ENCODE data around the gene RBMS3. TPM values are rescaled to one million over a fixed set of nuclear protein-coding genes. Genes with fewer than 3 reads are reported as not detected.

RBMS3 gene
- polyA plus RNA-seq, 3 donors from 2014 or later: not detected

- Mint-ChIP-seq H3K9me3 (peaks cover 0 to 9% (median 0%) of the 10 kb centered on the region in 6 donors), H3K27me3 (ENCODE audit: low read depth in 3 of 3) (no peaks in the 10 kb centered on the region)
Measured at GRCh38 chr3:29936766-29937165, 655.9 kb downstream of the RBMS3 start.

GRCh38 chr3:29937185-29937584 lies 656.3 kb downstream of the RBMS3 start:
- Mint-ChIP-seq H3K9me3 (peaks cover 0 to 9% (median 0%) of the 10 kb centered on the region in 6 donors), H3K4me1 (no peaks in the 10 kb centered on the region), H3K27me3 (ENCODE audit: low read depth in 3 of 3) (peaks cover 0 to 1% (median 0%) of the 10 kb centered on the region in 3 donors), H3K36me3 (no peaks in the 10 kb centered on the region), H3K4me3 (no peak overlapping the region), H3K27ac (no peak overlapping the region)
- DNase-seq: no peak

More at GRCh38 chr3:29936766-29937165, 655.9 kb downstream of the RBMS3 start:
- H3K36me3 Mint-ChIP-seq: no peaks in the 10 kb centered on the region
- H3K4me1 Mint-ChIP-seq: no peaks in the 10 kb centered on the region
- no peak overlapping the region for H3K27ac Mint-ChIP-seq
- H3K4me3 Mint-ChIP-seq: no peak overlapping the region
- no peak for DNase-seq

- peaks cover 0 to 3% (median 0%) of the 10 kb centered on the region in 3 donors for H3K27me3 Mint-ChIP-seq (ENCODE audit: low read depth in 3 of 3)
- H3K27ac Mint-ChIP-seq: no peak overlapping the region
- no peak for DNase-seq
- no peaks in the 10 kb centered on the region for H3K36me3 Mint-ChIP-seq
- no peak overlapping the region for H3K4me3 Mint-ChIP-seq
- H3K9me3 Mint-ChIP-seq: peaks cover 0 to 9% (median 0%) of the 10 kb centered on the region in 6 donors
- H3K4me1 Mint-ChIP-seq: no peaks in the 10 kb centered on the region
Measured at GRCh38 chr3:29940759-29941323, 660.0 kb downstream of the RBMS3 start.

- no peak overlapping the region for H3K27ac Mint-ChIP-seq
- H3K9me3 Mint-ChIP-seq: peaks cover 0 to 9% (median 0%) of the 10 kb centered on the region in 6 donors
- no peaks in the 10 kb centered on the region for H3K4me1 Mint-ChIP-seq
- DNase-seq: no peak
- no peaks in the 10 kb centered on the region for H3K36me3 Mint-ChIP-seq
- H3K27me3 Mint-ChIP-seq (ENCODE audit: low read depth in 3 of 3): peaks cover 0 to 3% (median 1%) of the 10 kb centered on the region in 3 donors
- H3K4me3 Mint-ChIP-seq: no peak overlapping the region
Measured at GRCh38 chr3:29942297-29942696, 661.4 kb downstream of the RBMS3 start.

- H3K4me3 Mint-ChIP-seq: no peak overlapping the region
- H3K9me3 Mint-ChIP-seq: peaks cover 0 to 2% (median 0%) of the 10 kb centered on the region in 6 donors
- no peak overlapping the region for H3K27ac Mint-ChIP-seq
- no peak for DNase-seq
- H3K4me1 Mint-ChIP-seq: no peaks in the 10 kb centered on the region
- peaks cover 0 to 1% (median 0%) of the 10 kb centered on the region in 3 donors for H3K27me3 Mint-ChIP-seq (ENCODE audit: low read depth in 3 of 3)
- H3K36me3 Mint-ChIP-seq: no peaks in the 10 kb centered on the region
Measured at GRCh38 chr3:29949131-29949530, 668.3 kb downstream of the RBMS3 start.

GRCh38 chr3:29949940-29950616 lies 669.2 kb downstream of the RBMS3 start:
- no peak overlapping the region for H3K4me3 Mint-ChIP-seq
- no peak overlapping the region for H3K27ac Mint-ChIP-seq
- H3K4me1 Mint-ChIP-seq: no peaks in the 10 kb centered on the region
- no peak for DNase-seq
- H3K9me3 Mint-ChIP-seq: peaks cover 0 to 2% (median 0%) of the 10 kb centered on the region in 6 donors
- H3K36me3 Mint-ChIP-seq: no peaks in the 10 kb centered on the region
- peaks cover 0 to 1% (median 0%) of the 10 kb centered on the region in 3 donors for H3K27me3 Mint-ChIP-seq (ENCODE audit: low read depth in 3 of 3)

GRCh38 chr3:29952431-29952830 lies 671.6 kb downstream of the RBMS3 start:
- Mint-ChIP-seq H3K9me3 (peaks cover 0 to 4% (median 0%) of the 10 kb centered on the region in 6 donors), H3K27ac (no peak overlapping the region)

GRCh38 chr3:29955413-29955812 lies 674.5 kb downstream of the RBMS3 start:
- H3K4me3 Mint-ChIP-seq: no peak overlapping the region
- DNase-seq: no peak
- H3K4me1 Mint-ChIP-seq: no peaks in the 10 kb centered on the region
- H3K27me3 Mint-ChIP-seq (ENCODE audit: low read depth in 3 of 3): peaks cover 0 to 3% (median 2%) of the 10 kb centered on the region in 3 donors
- H3K27ac Mint-ChIP-seq: no peak overlapping the region
- peaks cover 0 to 8% (median 0%) of the 10 kb centered on the region in 6 donors for H3K9me3 Mint-ChIP-seq
- H3K36me3 Mint-ChIP-seq: no peaks in the 10 kb centered on the region

More at GRCh38 chr3:29952431-29952830, 671.6 kb downstream of the RBMS3 start:
- DNase-seq: no peak
- no peaks in the 10 kb centered on the region for H3K36me3 Mint-ChIP-seq
- no peak overlapping the region for H3K4me3 Mint-ChIP-seq
- peaks cover 0 to 2% (median 0%) of the 10 kb centered on the region in 3 donors for H3K27me3 Mint-ChIP-seq (ENCODE audit: low read depth in 3 of 3)
- H3K4me1 Mint-ChIP-seq: no peaks in the 10 kb centered on the region

GRCh38 chr3:29958816-29959215 lies 677.9 kb downstream of the RBMS3 start:
- Mint-ChIP-seq H3K27me3 (ENCODE audit: low read depth in 3 of 3) (peaks cover 0 to 3% (median 2%) of the 10 kb centered on the region in 3 donors), H3K4me1 (no peaks in the 10 kb centered on the region), H3K4me3 (no peak overlapping the region), H3K36me3 (no peaks in the 10 kb centered on the region), H3K9me3 (peaks cover 0 to 11% (median 0%) of the 10 kb centered on the region in 6 donors), H3K27ac (no peak overlapping the region)
- no peak for DNase-seq

GRCh38 chr3:29971895-29972294 lies 691.0 kb downstream of the RBMS3 start:
- Mint-ChIP-seq H3K36me3 (peaks cover 0 to 3% (median 0%) of the 10 kb centered on the region in 3 donors), H3K9me3 (peaks cover 0 to 8% (median 2%) of the 10 kb centered on the region in 6 donors), H3K27me3 (ENCODE audit: low read depth in 3 of 3) (no peaks in the 10 kb centered on the region), H3K4me1 (no peaks in the 10 kb centered on the region), H3K4me3 (no peak overlapping the region), H3K27ac (no peak overlapping the region)
- DNase-seq: no peak

- Mint-ChIP-seq H3K9me3 (peaks cover 0 to 8% (median 2%) of the 10 kb centered on the region in 6 donors), H3K27me3 (ENCODE audit: low read depth in 3 of 3) (no peaks in the 10 kb centered on the region), H3K4me3 (no peak overlapping the region), H3K27ac (no peak overlapping the region), H3K4me1 (no peaks in the 10 kb centered on the region), H3K36me3 (peaks cover 0 to 3% (median 0%) of the 10 kb centered on the region in 3 donors)
- DNase-seq: no peak
Measured at GRCh38 chr3:29972320-29972993, 691.6 kb downstream of the RBMS3 start.

- H3K27me3 Mint-ChIP-seq (ENCODE audit: low read depth in 3 of 3): no peaks in the 10 kb centered on the region
- DNase-seq: no peak
- peaks cover 0 to 6% (median 2%) of the 10 kb centered on the region in 6 donors for H3K9me3 Mint-ChIP-seq
- no peaks in the 10 kb centered on the region for H3K4me1 Mint-ChIP-seq
- H3K27ac Mint-ChIP-seq: no peak overlapping the region
- H3K4me3 Mint-ChIP-seq: no peak overlapping the region
- H3K36me3 Mint-ChIP-seq: peaks cover 0 to 3% (median 0%) of the 10 kb centered on the region in 3 donors
Measured at GRCh38 chr3:29973763-29974162, 692.9 kb downstream of the RBMS3 start.

GRCh38 chr3:29976871-29977270 lies 696.0 kb downstream of the RBMS3 start:
- no peaks in the 10 kb centered on the region for H3K36me3 Mint-ChIP-seq
- H3K9me3 Mint-ChIP-seq: peaks cover 0 to 4% (median 0%) of the 10 kb centered on the region in 6 donors
- no peaks in the 10 kb centered on the region for H3K27me3 Mint-ChIP-seq (ENCODE audit: low read depth in 3 of 3)
- H3K4me3 Mint-ChIP-seq: no peak overlapping the region
- H3K27ac Mint-ChIP-seq: no peak overlapping the region
- no peaks in the 10 kb centered on the region for H3K4me1 Mint-ChIP-seq
- no peak for DNase-seq

- Mint-ChIP-seq H3K4me1 (no peaks in the 10 kb centered on the region), H3K27me3 (ENCODE audit: low read depth in 3 of 3) (no peaks in the 10 kb centered on the region), H3K36me3 (no peaks in the 10 kb centered on the region), H3K27ac (no peak overlapping the region), H3K4me3 (no peak overlapping the region), H3K9me3 (peaks cover 0 to 4% (median 0%) of the 10 kb centered on the region in 6 donors)
- DNase-seq: no peak
Measured at GRCh38 chr3:29977360-29977759, 696.5 kb downstream of the RBMS3 start.
